Smooth muscle cell of bladder (primary cell): ENCODE measurements around the gene KDM4F. TPM values are rescaled to one million over a fixed set of nuclear protein-coding genes. Genes with fewer than 3 reads are reported as not detected.

Experiments used
- total RNA-seq: library from RNA; depleted of rRNA; stranded (reverse); fragments of >200 nt; gene quantifications from 2 replicates; pipeline ENCODE4 v1.2.3, GENCODE V29; 2014

The KDM4F gene
- total RNA-seq: not detected in 2 replicates

DNA sequence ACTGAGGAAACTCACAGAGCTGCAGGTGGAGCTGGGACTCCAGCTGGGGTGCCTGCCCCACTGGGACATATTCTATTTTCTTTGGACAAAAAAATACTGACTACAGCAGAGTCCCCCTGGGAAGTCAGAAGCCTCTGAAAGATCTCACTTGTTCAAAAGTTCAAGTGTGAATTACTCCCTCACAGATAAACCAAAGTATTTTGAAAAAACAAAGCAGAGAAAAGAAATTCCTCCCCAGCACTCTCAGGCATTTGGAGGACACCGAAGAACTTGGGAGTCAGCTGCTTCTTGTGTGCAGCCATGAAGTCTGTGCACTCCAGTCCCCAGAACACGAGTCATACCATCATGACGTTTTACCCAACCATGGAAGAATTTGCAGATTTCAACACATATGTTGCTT is at the start of gene KDM4F:
Gene KDM4F (plus strand): TSS at position 301 of the 400 bp plus-strand sequence.

GRCh38 chr11:95024958-95025357 is 24.3 kb upstream of the KDM4F start, which contains the start of gene KDM4E:
Gene KDM4E, plus strand, starts transcription at chr11:95025258. Its CDS starts 300 bp downstream, at chr11:95025558.

GRCh38 chr11:95066716-95067038 is 17.5 kb downstream of the KDM4F start, which contains the start of gene SRSF8:
Gene SRSF8, plus strand, starts transcription at chr11:95066919. Its CDS starts 308 bp downstream, at chr11:95067227.

GRCh38 chr11:95089620-95090542 is 40.7 kb downstream of the KDM4F start, which contains the start of gene ENDOD1:
Gene ENDOD1, plus strand, starts transcription at chr11:95089846. Its CDS starts 82 bp downstream, at chr11:95089928.

Other genes with a start within 250 kb of the KDM4F start
- 37.5 and 39.6 TPM in 2 replicates for gene CWC15, start 75.9 kb upstream of the KDM4F start, total RNA-seq
- 0.37 and 0.43 TPM in 2 replicates for gene KDM4D, start 75.7 kb upstream of the KDM4F start, total RNA-seq
- not detected in 2 replicates for gene KDM4E, start 24.2 kb upstream of the KDM4F start, total RNA-seq
- 9.7 and 13.5 TPM in 2 replicates for gene SRSF8, start 17.5 kb downstream of the KDM4F start, total RNA-seq
- gene ENDOD1, start 40.4 kb downstream of the KDM4F start, total RNA-seq: 23.9 and 48.1 TPM in 2 replicates
- 17.4 and 22.9 TPM in 2 replicates for gene SESN3, start 181.8 kb downstream of the KDM4F start, total RNA-seq